PFSK-1 (cell line): ENCODE results near the gene TSPAN18.

Experiments used
- FOXP2 ChIP-seq: optimal IDR thresholded peaks from 2 replicates; pipeline ENCODE3; 2011; ENCODE audit warnings: borderline replicate concordance, control low read depth, inconsistent platforms; ENCODE audit not compliant: insufficient read depth; ENCODE audit errors: extremely low read length, extremely low read depth
- POLR2AphosphoS5 ChIP-seq: IDR thresholded peaks from 2 replicates; pipeline ENCODE4 v1.6.1; 2012; ENCODE audit warnings: low read depth, mild to moderate bottlenecking, control low read depth, low read length, moderate library complexity
- REST ChIP-seq, 2 experiments: IDR thresholded peaks; 2 replicates each; pipeline versions ENCODE4 v1.6.1 to v1.8.0; 2011 to 2012; ENCODE audit warnings: low read depth in 2 of 2, low read length in 2 of 2, control low read depth in 1 of 2, inconsistent platforms in 1 of 2, mild to moderate bottlenecking in 1 of 2, moderate library complexity in 1 of 2; ENCODE audit not compliant: insufficient read depth in 1 of 2
- SIN3A ChIP-seq: IDR thresholded peaks from 2 replicates; pipeline ENCODE4 v1.6.1; 2012; ENCODE audit warnings: mild to moderate bottlenecking, low read length, moderate library complexity, borderline replicate concordance; ENCODE audit not compliant: insufficient read depth
- TAF1 ChIP-seq: IDR thresholded peaks from 2 replicates; pipeline ENCODE4 v1.6.1; 2012; ENCODE audit warnings: low read length, control low read depth, borderline replicate concordance; ENCODE audit not compliant: insufficient read depth

GRCh38 chr11:44976576-44976975 is 249.8 kb downstream of the TSPAN18 start:
- TF ChIP-seq POLR2AphosphoS5 (no peak), REST (IDR thresholded peaks at IDR 0.05; ENCODE audit: insufficient read depth in 1 of 2, low read depth in 2 of 2, low read length in 2 of 2) (no peak), TAF1 (no peak), SIN3A (no peak), FOXP2 (no peak)
